Vagina (tissue), 2 donors: ENCODE measurements around the gene BCL7C.

Source experiments
- CTCF ChIP-seq, 3 experiments: fragments of 450-650 bp in 2 of 3; fragments of 200-600 bp in 1 of 3; sonication (generic) in 1 of 3; IDR thresholded peaks; one replicate each; pipeline ENCODE4 v1.5.1; 2017 to 2019; ENCODE audit warnings: antibody characterized with exemption in 3 of 3, mild to moderate bottlenecking in 2 of 3, moderate library complexity in 2 of 3
- POLR2A ChIP-seq, 2 donors: fragments of 450-650 bp; IDR thresholded peaks; one replicate each; pipeline ENCODE4 v1.6.1; 2017; ENCODE audit warnings: antibody characterized with exemption in 2 of 2, mild to moderate bottlenecking in 2 of 2, moderate library complexity in 2 of 2

GRCh38 chr16:30874821-30875717, 18.8 kb downstream of the BCL7C start:
- TF ChIP-seq POLR2A (IDR thresholded peaks at IDR 0.05) (peak in 1 of 2 donors; percentile 59), CTCF (IDR thresholded peaks at IDR 0.05) (no peak)
